GM12878 (cell line): ENCODE measurements around the gene PADI1. TPM values are rescaled to one million over a fixed set of nuclear protein-coding genes. Genes with fewer than 3 reads are reported as not detected.

ENCODE experiments used
- ATAC-seq: fragments of 200-7000 bp; cut with Tn5 transposase; 3 replicates; pipeline ENCODE4 v1.9.1; 2020; ENCODE audit warnings: mild to moderate bottlenecking, moderate library complexity
- BruUV-seq: library from RNA; stranded (reverse); fragments of 400-500 nt; replicated peaks from 2 replicates; lab custom pipeline; 2021; lab: Mats Ljungman, UMichigan
- CTCF ChIA-PET: fragments of 300-600 bp; sonication (Branson Sonifier 250); formaldehyde crosslinking; extraction: SDS; loops from one replicate; lab custom pipeline; 2021; ENCODE audit warnings: inconsistent platforms; lab: Yijun Ruan, JAX
- POLR2A ChIA-PET: fragments of 350-600 bp; formaldehyde crosslinking; extraction: SDS; loops from one replicate; lab custom pipeline; 2021; ENCODE audit warnings: inconsistent platforms; lab: Charles Lee
- RAD21 ChIA-PET: fragments of 300-600 bp; sonication (Branson Sonifier 250); formaldehyde crosslinking; loops from one replicate; lab custom pipeline; 2023; ENCODE audit warnings: antibody characterized with exemption; ENCODE audit not compliant: unreplicated experiment; lab: Charles Lee
- SMC1A ChIA-PET: fragments of 300-600 bp; sonication (Branson Sonifier 250); formaldehyde crosslinking; loops from one replicate; lab custom pipeline; 2023; ENCODE audit not compliant: unreplicated experiment, uncharacterized antibody; lab: Charles Lee
- DNase-seq: peaks from one replicate; pipeline ENCODE4 v3.0.0-alpha.2; 2011; ENCODE audit warnings: low read depth, low spot score
- FAIRE-seq: peaks from 3 replicates; lab custom pipeline; 2011; peaks lifted over from hg19 to GRCh38; lab: Jason Lieb, UNC
- H2AFZ ChIP-seq: 2 replicates; pipeline ENCODE4 v1.6.0; 2011; ENCODE audit warnings: low read depth, low read length, control low read depth; ENCODE audit not compliant: control insufficient read depth
- H3K27ac ChIP-seq: 2 replicates; pipeline ENCODE4 v1.5.1; 2011; ENCODE audit warnings: control low read depth; ENCODE audit not compliant: control insufficient read depth, insufficient read depth
- H3K27me3 ChIP-seq, 2 experiments: replicated peaks in 1 of 2; 2 replicates each; pipeline versions ENCODE4 v1.6.0 to v1.6.1; 2011; ENCODE audit warnings: low read length in 1 of 2; ENCODE audit not compliant: control insufficient read depth in 2 of 2, insufficient read depth in 2 of 2
- H3K36me3 ChIP-seq, 2 experiments: 2 replicates each; pipeline ENCODE4 v1.5.1; 2011; ENCODE audit warnings: low read length in 1 of 2; ENCODE audit not compliant: control insufficient read depth in 2 of 2, insufficient read depth in 2 of 2
- H3K4me1 ChIP-seq: 2 replicates; pipeline ENCODE4 v1.6.1; 2011; ENCODE audit warnings: mild to moderate bottlenecking, low read length, moderate library complexity, mixed read lengths; ENCODE audit not compliant: control insufficient read depth, insufficient read depth
- H3K4me2 ChIP-seq: 2 replicates; pipeline ENCODE4 v1.6.0; 2011; ENCODE audit warnings: control low read depth; ENCODE audit not compliant: control insufficient read depth, insufficient read depth
- H3K4me3 ChIP-seq: fragments of 200-600 bp; sonication (generic); 2 replicates; pipeline ENCODE4 v1.5.1; 2016
- H3K79me2 ChIP-seq: 2 replicates; pipeline ENCODE4 v1.6.0; 2011; ENCODE audit warnings: low read length; ENCODE audit not compliant: control insufficient read depth, insufficient read depth
- H3K9ac ChIP-seq: 2 replicates; pipeline ENCODE4 v1.8.0; 2011; ENCODE audit warnings: low read length, control low read depth, mixed read lengths; ENCODE audit not compliant: control insufficient read depth, insufficient read depth
- H3K9me3 ChIP-seq: replicated peaks from 3 replicates; pipeline ENCODE4 v1.5.1; 2011; ENCODE audit warnings: mild to moderate bottlenecking, low read length; ENCODE audit not compliant: control insufficient read depth, insufficient read depth
- H4K20me1 ChIP-seq: 2 replicates; pipeline ENCODE4 v1.6.0; 2011; ENCODE audit not compliant: control insufficient read depth, insufficient read depth
- HDAC2 ChIP-seq: fragments of 200-600 bp; sonication (generic); IDR thresholded peaks from 2 replicates; pipeline ENCODE4 v1.6.1; 2017
- LARP7 ChIP-seq: fragments of 450-650 bp; IDR thresholded peaks from 2 replicates; pipeline ENCODE4 v1.6.1; 2017; ENCODE audit warnings: mild to moderate bottlenecking
- MLLT1 ChIP-seq: fragments of 450-650 bp; IDR thresholded peaks from 2 replicates; pipeline ENCODE4 v1.6.1; 2016; ENCODE audit warnings: mild to moderate bottlenecking
- NFYB ChIP-seq: IDR thresholded peaks from 2 replicates; pipeline ENCODE4 v1.6.1; 2011; ENCODE audit warnings: low read depth, mild to moderate bottlenecking, low read length, improper control_type of control experiment, moderate library complexity; ENCODE audit not compliant: insufficient read depth
- RAD51 ChIP-seq: fragments of 450-650 bp; IDR thresholded peaks from 2 replicates; pipeline ENCODE4 v1.6.1; 2016; ENCODE audit warnings: moderate library complexity, mild to moderate bottlenecking, inconsistent platforms
- SUPT20H ChIP-seq: IDR thresholded peaks from 2 replicates; pipeline ENCODE4 v1.6.1; 2011; ENCODE audit warnings: low read depth, mild to moderate bottlenecking, low read length, moderate library complexity, borderline replicate concordance; ENCODE audit not compliant: control insufficient read depth
- WGBS: methylation state at CpG from one replicate; pipeline ENCODE4 v1.1.6; 2016; ENCODE audit warnings: low lambda C conversion rate; ENCODE audit not compliant: insufficient replicate concordance, insufficient coverage; ENCODE audit errors: missing lambda C conversion rate; 5-methylcytosine and 5-hydroxymethylcytosine counted together
- in situ Hi-C: fragments of 300-500 bp; cut with MboI; formaldehyde crosslinking; loops from 9 replicates; pipeline ENCODE4 v1.14.3; 2018; ENCODE audit warnings: mixed read lengths
- intact Hi-C: fragments of 100-400 bp; cut with micrococcal nuclease; formaldehyde crosslinking; loops from one replicate; pipeline ENCODE4 v1.14.2; 2022; ENCODE audit not compliant: unreplicated experiment
- polyA plus RNA-seq, 11 experiments: library from polyadenylated mRNA; depleted of rRNA in 4 of 11; unstranded in 6 of 11; stranded (reverse) in 5 of 11; fragments of >200 nt; fragmentation: Nextera tagmentation in 4 of 11; fragmentation: Illumina TruSeq in 1 of 11; extraction: Ambion mirVana in 4 of 11; extraction: Trizol in 1 of 11; gene quantifications; 1 replicate in 1 of 11; 2 replicates in 10 of 11; pipeline versions ENCODE4 v1.2.1 to v1.2.3, GENCODE V29; 2011 to 2016; ENCODE audit warnings: inconsistent platforms in 2 of 11, missing spikeins in 2 of 11, low read depth in 1 of 11
- total RNA-seq, 4 experiments: library from RNA; depleted of rRNA in 3 of 4; stranded (reverse); fragments of >200 nt in 3 of 4; fragmentation: Illumina TruSeq in 1 of 4; extraction: Trizol in 1 of 4; gene quantifications; 2 replicates each; pipeline versions ENCODE4 v1.2.1 to v1.2.3, GENCODE V29; 2013 to 2021

The PADI1 gene
- total and polyA plus RNA-seq, 10 of the 15 experiments (the other 5 are each of a cell fraction or from before 2014, with no cell fraction given): 0.05 TPM; not detected in 9

- TF ChIP-seq LARP7: no peak
- no peak for TF ChIP-seq SUPT20H
- no peak for TF ChIP-seq MLLT1
- TF ChIP-seq, all 136 proteins: peak for 0
These were observed 29.5 kb downstream of the PADI1 start (continued) for GRCh38 chr1:17234405-17234804.

GRCh38 chr1:17235135-17235885, 30.4 kb downstream of the PADI1 start:
- H3K4me1 ChIP-seq: no peaks in the 10 kb centered on the region
- H3K4me3 ChIP-seq: no peak overlapping the region
- CTCF ChIA-PET: interaction anchor here (0.8 to 12.7 kb wide), 10 partner anchors 28 to 189 kb away, joined by 4 to 315 read pairs (median 9); partner anchors contain the start of gene PADI2
- H3K27me3 ChIP-seq: no peaks in the 10 kb centered on the region
- no peaks in the 10 kb centered on the region for H4K20me1 ChIP-seq
- POLR2A ChIA-PET: interaction anchor here (0.5 kb wide), 1 partner anchor 173 kb away, joined by 3 read pairs; no protein-coding TSS in a partner anchor
- H3K36me3 ChIP-seq: no peaks in the 10 kb centered on the region
- RAD21 ChIA-PET: interaction anchor here (1.2 to 9.5 kb wide), 5 partner anchors 10 to 111 kb away, joined by 3 to 186 read pairs (median 5); partner anchors contain the start of gene PADI2
- H3K79me2 ChIP-seq: no peaks in the 10 kb centered on the region
- no peak overlapping the region for H3K4me2 ChIP-seq
- H3K9me3 ChIP-seq: no peaks in the 10 kb centered on the region; the same call in 2 of the 3 replicates
- no peak overlapping the region for H3K27ac ChIP-seq
- H2AFZ ChIP-seq: no peak overlapping the region
- no peak overlapping the region for H3K9ac ChIP-seq
- in situ Hi-C loops (loop anchor here (5.0 to 10.0 kb wide), 3 partner anchors 108 to 291 kb away; no protein-coding TSS in a partner anchor), intact Hi-C loops (loop anchor here (10.0 kb wide), 1 partner anchor 99 kb away; no protein-coding TSS in a partner anchor)
- no TSS peak for BruUV-seq
- ATAC-seq (no peak), FAIRE-seq (no peak), DNase-seq (no peak)
- TF ChIP-seq NFYB (no peak), RAD51 (no peak), HDAC2 (no peak)
- SMC1A ChIA-PET: interaction anchor here (1.2 to 12.3 kb wide), 4 partner anchors 27 to 175 kb away, joined by 3 to 236 read pairs (median 16); partner anchors contain the start of gene PADI2
- WGBS: 56% methylated on average over 9 of the region's 9 CpGs
